Upper lobe of right lung (tissue), 1 donor: ENCODE data around the gene OPCML. TPM values are rescaled to one million over a fixed set of nuclear protein-coding genes. Genes with fewer than 3 reads are reported as not detected.

ENCODE experiments used
- ATAC-seq: fragments of 200-7000 bp; cut with Tn5 transposase; one replicate; pipeline ENCODE4 v1.9.1; 2020; ENCODE audit warnings: mild to moderate bottlenecking, moderate library complexity
- DNase-seq: peaks from one replicate; pipeline ENCODE4 v3.0.0-alpha.2; 2020
- H3K27ac ChIP-seq: fragments of 200-600 bp; one replicate; pipeline ENCODE4 v1.8.0; 2022
- H3K27me3 ChIP-seq: fragments of 200-600 bp; one replicate; pipeline ENCODE4 v1.8.0; 2022; ENCODE audit warnings: mild to moderate bottlenecking
- H3K36me3 ChIP-seq: fragments of 200-600 bp; one replicate; pipeline ENCODE4 v1.8.0; 2022
- H3K4me1 ChIP-seq: fragments of 200-600 bp; one replicate; pipeline ENCODE4 v1.8.0; 2022
- H3K4me3 ChIP-seq: fragments of 200-600 bp; one replicate; pipeline ENCODE4 v1.8.0; 2022; ENCODE audit warnings: mild to moderate bottlenecking
- H3K9me3 ChIP-seq: fragments of 200-600 bp; one replicate; pipeline ENCODE4 v1.8.0; 2022
- CTCF ChIP-seq: fragments of 200-600 bp; IDR thresholded peaks from one replicate; pipeline ENCODE4 v1.8.0; 2022; ENCODE audit warnings: antibody characterized with exemption
- intact Hi-C: fragments of 100-400 bp; cut with DNase I; formaldehyde crosslinking; loops from one replicate; pipeline ENCODE4 v1.11.0; 2022
- total RNA-seq: library from RNA; stranded (reverse); fragmentation: NEBNext Ultra II Directional; extraction: Animal tissue kit (Norgen Biotek cat#: 25700); gene quantifications from one replicate; pipeline ENCODE4 v1.2.1, GENCODE V29; 2021
- donor health status: DM: no; HTN: yes; CAD: no; lungs with severe emphysema.

OPCML gene
- total RNA-seq, 1 donor from 2014 or later: not detected

- no peak for TF ChIP-seq CTCF
- no peak overlapping the region for H3K4me3 ChIP-seq
- no peak overlapping the region for H3K27ac ChIP-seq
- no peaks in the 10 kb centered on the region for H3K36me3 ChIP-seq
- H3K4me1 ChIP-seq: no peaks in the 10 kb centered on the region
- intact Hi-C loops: no loop called here
- no peak for ATAC-seq
- H3K9me3 ChIP-seq: no peaks in the 10 kb centered on the region
- H3K27me3 ChIP-seq: no peaks in the 10 kb centered on the region
- DNase-seq: no peak
Measured at GRCh38 chr11:133573081-133573480, 40.8 kb upstream of the OPCML start.

DNA sequence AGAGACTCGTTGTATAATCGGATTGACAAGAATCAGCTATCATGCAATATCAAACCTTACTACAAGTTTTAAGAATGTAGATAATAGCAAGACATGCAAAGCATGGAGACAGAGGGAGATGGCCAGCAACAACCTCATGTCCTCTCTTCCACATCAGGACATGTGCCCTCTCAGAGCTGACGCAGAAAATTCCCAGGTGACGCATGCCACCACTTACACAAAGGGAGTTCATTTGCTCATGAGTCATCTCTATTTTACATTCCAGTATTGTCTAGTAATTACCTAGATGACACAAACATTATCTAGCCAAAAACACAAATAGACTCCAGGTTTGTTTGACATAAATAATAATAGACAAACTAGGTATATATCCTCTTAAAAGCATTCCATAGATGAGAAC is 38.1 kb upstream of the OPCML start:
- no peaks in the 10 kb centered on the region for H3K9me3 ChIP-seq
- H3K36me3 ChIP-seq: no peaks in the 10 kb centered on the region
- H3K27ac ChIP-seq: no peak overlapping the region
- no peak for DNase-seq
- H3K4me3 ChIP-seq: no peak overlapping the region
- no peaks in the 10 kb centered on the region for H3K27me3 ChIP-seq
- intact Hi-C loops: no loop called here
- ATAC-seq: no peak
- no peak for TF ChIP-seq CTCF
- no peaks in the 10 kb centered on the region for H3K4me1 ChIP-seq

GRCh38 chr11:133563505-133564025 is 31.3 kb upstream of the OPCML start:
- intact Hi-C loops: no loop called here
- no peaks in the 10 kb centered on the region for H3K9me3 ChIP-seq

GRCh38 chr11:133560472-133560855 is 28.2 kb upstream of the OPCML start:
- TF ChIP-seq CTCF: no peak
- Histone ChIP-seq H3K4me3 (no peak overlapping the region), H3K27me3 (no peaks in the 10 kb centered on the region), H3K9me3 (no peaks in the 10 kb centered on the region), H3K4me1 (no peaks in the 10 kb centered on the region), H3K27ac (no peak overlapping the region), H3K36me3 (no peaks in the 10 kb centered on the region)
- DNase-seq (no peak), ATAC-seq (no peak)
- intact Hi-C loops: no loop called here

More at GRCh38 chr11:133563505-133564025, 31.3 kb upstream of the OPCML start:
- no peak for TF ChIP-seq CTCF
- no peak for ATAC-seq
- Histone ChIP-seq H3K36me3 (no peaks in the 10 kb centered on the region), H3K27ac (no peak overlapping the region), H3K27me3 (no peaks in the 10 kb centered on the region), H3K4me1 (no peaks in the 10 kb centered on the region), H3K4me3 (no peak overlapping the region)
- no peak for DNase-seq

DNA sequence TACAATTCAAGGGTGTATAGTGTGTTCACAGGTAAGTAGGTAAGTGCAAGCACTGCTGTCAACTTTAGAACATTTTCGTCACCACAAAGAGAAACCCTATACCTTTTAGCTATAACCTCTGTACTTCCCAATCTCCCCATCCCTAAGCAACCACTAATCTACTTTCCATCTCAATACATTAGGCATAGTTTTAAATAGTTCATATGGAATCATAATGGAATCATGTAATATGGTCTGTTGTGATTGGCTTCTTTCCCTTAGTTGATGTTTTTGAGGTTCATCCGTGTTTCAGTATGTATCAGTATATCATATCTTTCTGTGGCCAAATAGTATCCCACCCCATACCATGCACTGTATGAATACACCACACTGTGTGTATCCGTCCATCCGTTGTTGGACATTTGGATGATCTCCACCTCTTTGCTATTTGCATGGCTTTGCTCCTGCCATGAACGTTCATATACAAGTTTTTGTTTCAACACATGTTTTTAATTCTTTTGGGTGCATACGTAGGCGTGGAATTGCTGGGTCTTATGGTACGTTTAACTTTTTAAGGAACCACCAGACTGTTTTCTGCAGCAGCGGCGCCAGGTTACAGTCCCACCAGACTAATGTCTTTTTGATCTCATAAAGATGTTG is 27.7 kb upstream of the OPCML start:
- Histone ChIP-seq H3K36me3 (no peaks in the 10 kb centered on the region), H3K27me3 (no peaks in the 10 kb centered on the region), H3K4me3 (no peak overlapping the region), H3K4me1 (no peaks in the 10 kb centered on the region), H3K9me3 (no peaks in the 10 kb centered on the region), H3K27ac (no peak overlapping the region)
- ATAC-seq (no peak), DNase-seq (no peak)
- no peak for TF ChIP-seq CTCF
- intact Hi-C loops: no loop called here

- Histone ChIP-seq H3K27ac (no peak overlapping the region), H3K4me1 (no peaks in the 10 kb centered on the region), H3K9me3 (no peaks in the 10 kb centered on the region), H3K4me3 (no peak overlapping the region), H3K36me3 (no peaks in the 10 kb centered on the region), H3K27me3 (no peaks in the 10 kb centered on the region)
- intact Hi-C loops: no loop called here
- ATAC-seq (no peak), DNase-seq (no peak)
- no peak for TF ChIP-seq CTCF
Measured at GRCh38 chr11:133559382-133559781, 27.1 kb upstream of the OPCML start.
